Adrenal gland (tissue), 12 donors: ENCODE results near the gene BFSP1. TPM values are rescaled to one million over a fixed set of nuclear protein-coding genes. Genes with fewer than 3 reads are reported as not detected.

Source experiments
- DNase-seq, 7 donors: peaks; one replicate each; pipeline ENCODE4 v3.0.0-alpha.2; 2019 to 2020
- H3K27ac ChIP-seq, 5 donors: fragments of 200-600 bp; sonication (generic) in 4 of 5; 1 replicate in 3 of 5; 2 replicates in 2 of 5; pipeline versions ENCODE4 v1.5.1 to v1.8.0; 2016 to 2020; ENCODE audit warnings: mild to moderate bottlenecking in 1 of 5
- H3K27me3 ChIP-seq: fragments of 200-600 bp; 2 replicates; pipeline ENCODE4 v1.8.0; 2021
- H3K36me3 ChIP-seq, 2 donors: fragments of 200-600 bp; replicated peaks in 1 of 2; 1 replicate in 1 of 2; 2 replicates in 1 of 2; pipeline versions ENCODE4 v1.5.1 to v1.8.0; 2018 to 2022
- H3K4me1 ChIP-seq, 2 donors: fragments of 200-600 bp; replicated peaks in 1 of 2; 1 replicate in 1 of 2; 2 replicates in 1 of 2; pipeline versions ENCODE4 v1.5.1 to v1.8.0; 2018 to 2021
- H3K4me3 ChIP-seq, 4 donors: fragments of 200-600 bp; sonication (generic) in 3 of 4; one replicate each; pipeline ENCODE4 v1.5.1; 2016 to 2018
- H3K9me3 ChIP-seq, 3 donors: fragments of 200-600 bp; sonication (generic) in 1 of 3; replicated peaks in 1 of 3; 1 replicate in 2 of 3; 2 replicates in 1 of 3; pipeline versions ENCODE4 v1.5.1 to v1.8.0; 2016 to 2021
- POLR2A ChIP-seq, 2 donors: fragments of 450-650 bp; IDR thresholded peaks; one replicate each; pipeline ENCODE4 v1.6.1; 2017; ENCODE audit warnings: antibody characterized with exemption in 2 of 2, mild to moderate bottlenecking in 2 of 2, moderate library complexity in 1 of 2
- WGBS, 4 donors: extraction: QIAGEN DNeasy Blood & Tissue Kit in 2 of 4; methylation state at CpG; one replicate each; pipeline versions ENCODE4 v1.1.5 to v1.1.7; 2013 to 2017; 5-methylcytosine and 5-hydroxymethylcytosine counted together
- intact Hi-C, 2 donors: fragments of 100-400 bp; cut with DNase I; formaldehyde crosslinking; loops; one replicate each; pipeline versions ENCODE4 v1.14.1 to v1.15.0; 2022 to 2023
- polyA plus RNA-seq, 3 donors: library from polyadenylated mRNA; stranded (reverse); fragments of 200-250 nt in 2 of 3; fragments of 350-450 nt in 1 of 3; fragmentation: Illumina TruSeq in 1 of 3; extraction: RNeasy Lipid Tissue Mini Kit (QIAGEN cat#74804) in 1 of 3; gene quantifications; one replicate each; pipeline ENCODE4 v1.2.3, GENCODE V29; 2013 to 2014
- total RNA-seq, 9 donors: library from RNA; depleted of rRNA in 4 of 9; stranded (reverse); fragments of >200 nt in 4 of 9; fragments of 120-200 nt in 1 of 9; fragmentation: NEBNext Ultra II Directional in 1 of 9; extraction: Animal tissue kit (Norgen Biotek cat#: 25700) in 1 of 9; gene quantifications; one replicate each; pipeline versions ENCODE4 v1.1.0 to v1.2.4, GENCODE V29; 2013 to 2023
- TF ChIP-seq, protein P1 (sequence below), 6 experiments: fragments of 450-650 bp in 4 of 6; fragments of 200-600 bp in 2 of 6; sonication (generic) in 1 of 6; IDR thresholded peaks; 1 replicate in 5 of 6; 2 replicates in 1 of 6; pipeline versions ENCODE4 v1.5.1 to v1.8.0; 2016 to 2021; ENCODE audit warnings: antibody characterized with exemption in 6 of 6, mild to moderate bottlenecking in 2 of 6, moderate library complexity in 1 of 6
- donor health status: healthy with polysubstance abuse.
- donor health status: Bipolar disorder and iron deficiency.
- donor health status: DM: yes; HTN: yes; CAD: no.
- donor health status: DM: no; HTN: no; CAD: no.
- donor health status: DM: no; HTN: no; CAD: no.
- donor health status: DM: yes; HTN: yes; CAD: no.

BFSP1 gene
- total and polyA plus RNA-seq, 12 donors: 0.39 to 18.5 (median 2.2) TPM

- Histone ChIP-seq H3K27ac (peak overlapping the region in 4 of 5 donors; percentile 97 to 100 (median 100)), H3K27me3 (no peaks in the 10 kb centered on the region), H3K9me3 (no peaks in the 10 kb centered on the region), H3K36me3 (no peaks in the 10 kb centered on the region), H3K4me1 (peaks cover 17 to 31% of the 10 kb centered on the region in 2 donors), H3K4me3 (peak overlapping the region in 1 of 4 donors; percentile 83)
- intact Hi-C loops: no loop called here
- no peak for DNase-seq
- TF ChIP-seq, protein P1, sequence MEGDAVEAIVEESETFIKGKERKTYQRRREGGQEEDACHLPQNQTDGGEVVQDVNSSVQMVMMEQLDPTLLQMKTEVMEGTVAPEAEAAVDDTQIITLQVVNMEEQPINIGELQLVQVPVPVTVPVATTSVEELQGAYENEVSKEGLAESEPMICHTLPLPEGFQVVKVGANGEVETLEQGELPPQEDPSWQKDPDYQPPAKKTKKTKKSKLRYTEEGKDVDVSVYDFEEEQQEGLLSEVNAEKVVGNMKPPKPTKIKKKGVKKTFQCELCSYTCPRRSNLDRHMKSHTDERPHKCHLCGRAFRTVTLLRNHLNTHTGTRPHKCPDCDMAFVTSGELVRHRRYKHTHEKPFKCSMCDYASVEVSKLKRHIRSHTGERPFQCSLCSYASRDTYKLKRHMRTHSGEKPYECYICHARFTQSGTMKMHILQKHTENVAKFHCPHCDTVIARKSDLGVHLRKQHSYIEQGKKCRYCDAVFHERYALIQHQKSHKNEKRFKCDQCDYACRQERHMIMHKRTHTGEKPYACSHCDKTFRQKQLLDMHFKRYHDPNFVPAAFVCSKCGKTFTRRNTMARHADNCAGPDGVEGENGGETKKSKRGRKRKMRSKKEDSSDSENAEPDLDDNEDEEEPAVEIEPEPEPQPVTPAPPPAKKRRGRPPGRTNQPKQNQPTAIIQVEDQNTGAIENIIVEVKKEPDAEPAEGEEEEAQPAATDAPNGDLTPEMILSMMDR (IDR thresholded peaks at IDR 0.05): no peak
- no peak for TF ChIP-seq POLR2A (IDR thresholded peaks at IDR 0.05)
- 72 to 86% (median 79%) methylated on average over 6 of the region's 6 CpGs for WGBS, 4 donors
Observed at GRCh38 chr20:17568045-17568788, 37.0 kb upstream of the BFSP1 start.

GRCh38 chr20:17566345-17566744 lies 35.2 kb upstream of the BFSP1 start:
- no peak for DNase-seq
- WGBS, 4 donors: 86 to 92% (median 90%) methylated on average over 3 of the region's 3 CpGs
- H3K4me3 ChIP-seq: no peak overlapping the region
- no peaks in the 10 kb centered on the region for H3K27me3 ChIP-seq
- H3K36me3 ChIP-seq: no peaks in the 10 kb centered on the region
- no peaks in the 10 kb centered on the region for H3K9me3 ChIP-seq
- peaks cover under 1 to 12% of the 10 kb centered on the region in 2 donors for H3K4me1 ChIP-seq
- intact Hi-C loops: no loop called here
- H3K27ac ChIP-seq: no peak overlapping the region
- TF ChIP-seq POLR2A (IDR thresholded peaks at IDR 0.05): no peak
- TF ChIP-seq, protein P1 (IDR thresholded peaks at IDR 0.05): no peak

- no peaks in the 10 kb centered on the region for H3K27me3 ChIP-seq
- no peaks in the 10 kb centered on the region for H3K9me3 ChIP-seq
- intact Hi-C loops: no loop called here
- no peak for DNase-seq
- H3K4me3 ChIP-seq: no peak overlapping the region
- TF ChIP-seq POLR2A (IDR thresholded peaks at IDR 0.05): no peak
- TF ChIP-seq, protein P1 (IDR thresholded peaks at IDR 0.05): no peak
- WGBS, 4 donors: 61 to 66% (median 65%) methylated on average over 4 of the region's 4 CpGs
- no peaks in the 10 kb centered on the region for H3K36me3 ChIP-seq
- peaks cover 0 to 7% of the 10 kb centered on the region in 2 donors for H3K4me1 ChIP-seq
- H3K27ac ChIP-seq: no peak overlapping the region
Observed at GRCh38 chr20:17565169-17565845, 34.1 kb upstream of the BFSP1 start.

DNA sequence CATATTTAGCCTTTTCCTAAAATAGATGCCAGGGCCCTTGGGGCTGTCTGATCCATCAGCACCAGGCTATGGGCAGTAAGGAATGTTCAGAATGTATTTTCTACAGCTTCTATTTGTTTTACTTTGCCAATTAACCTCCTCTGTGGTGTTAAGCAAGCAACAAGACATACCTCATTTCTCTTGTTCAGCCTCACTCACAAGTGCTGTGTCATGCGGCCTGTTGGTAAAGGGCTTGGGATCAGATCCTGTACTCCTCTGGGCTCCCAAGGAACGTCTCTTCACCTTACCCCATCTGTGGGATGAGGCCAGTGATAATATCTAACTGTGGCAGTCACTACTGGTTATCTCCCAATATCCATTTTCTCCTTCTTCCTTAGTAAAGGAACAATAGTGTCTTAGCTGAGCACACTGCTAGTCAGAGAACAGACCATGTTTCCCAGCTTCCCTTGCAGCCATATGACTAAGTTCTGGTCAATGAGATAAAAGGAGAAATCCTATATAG lies 31.7 kb upstream of the BFSP1 start:
- intact Hi-C loops: no loop called here
- Histone ChIP-seq H3K27ac (no peak overlapping the region), H3K36me3 (no peaks in the 10 kb centered on the region), H3K4me1 (peaks cover 9 to 13% of the 10 kb centered on the region in 2 donors), H3K27me3 (no peaks in the 10 kb centered on the region), H3K4me3 (no peak overlapping the region), H3K9me3 (no peaks in the 10 kb centered on the region)
- TF ChIP-seq POLR2A (IDR thresholded peaks at IDR 0.05): no peak
- TF ChIP-seq, protein P1 (IDR thresholded peaks at IDR 0.05): no peak
- DNase-seq: no peak
- 71 to 94% (median 89%) methylated on average over 2 of the region's 2 CpGs for WGBS, 4 donors
